HEK293 (cell line): ENCODE data around the gene BLVRB.

Experiments used
- CTCF ChIA-PET: fragments of 350-600 bp; formaldehyde crosslinking; extraction: SDS; loops from one replicate; lab custom pipeline; 2021; ENCODE audit warnings: antibody characterized with exemption; lab: Yijun Ruan, JAX
- POLR2A ChIA-PET: fragments of 300-600 bp; formaldehyde crosslinking; extraction: SDS; loops from one replicate; lab custom pipeline; 2020; ENCODE audit warnings: antibody characterized with exemption, inconsistent platforms; lab: Yijun Ruan, JAX
- H3K27ac ChIP-seq: fragments of 200-500 bp; sonication (Bioruptor generic); 2 replicates; pipeline ENCODE4 v1.5.1; 2014; ENCODE audit warnings: low read depth, low read length, control low read depth, inconsistent platforms; ENCODE audit errors: extremely low read depth
- H3K36me3 ChIP-seq, 2 experiments: fragments of 200-500 bp in 1 of 2; sonication (Bioruptor generic) in 1 of 2; 1 replicate in 1 of 2; 2 replicates in 1 of 2; pipeline ENCODE4 v1.5.1; 2014 to 2017; ENCODE audit warnings: inconsistent platforms in 2 of 2, low read length in 2 of 2; ENCODE audit not compliant: control insufficient read depth in 2 of 2, insufficient read depth in 1 of 2
- H3K4me1 ChIP-seq: fragments of 200-500 bp; sonication (Bioruptor generic); 2 replicates; pipeline ENCODE4 v1.5.1; 2014; ENCODE audit warnings: mild to moderate bottlenecking, low read length, inconsistent platforms; ENCODE audit not compliant: control insufficient read depth, insufficient read depth
- H3K4me3 ChIP-seq: 2 replicates; pipeline ENCODE4 v1.5.1; 2011; ENCODE audit warnings: low read depth, mild to moderate bottlenecking, control low read depth, low read length, moderate library complexity
- H3K9me3 ChIP-seq: fragments of 200-500 bp; sonication (Bioruptor generic); 2 replicates; pipeline ENCODE4 v1.5.1; 2014; ENCODE audit warnings: low read depth, low read length, inconsistent platforms; ENCODE audit not compliant: control insufficient read depth, insufficient read depth
- KLF1 ChIP-seq: fragments of 450-650 bp; formaldehyde crosslinking; IDR thresholded peaks from 2 replicates; pipeline ENCODE4 v1.5.1; 2016; ENCODE audit warnings: missing biosample characterization, missing genetic modification characterization
- KLF8 ChIP-seq: fragments of 450-650 bp; formaldehyde crosslinking; IDR thresholded peaks from 2 replicates; pipeline ENCODE4 v1.5.1; 2016; ENCODE audit warnings: missing biosample characterization, missing genetic modification characterization
- KLF9 ChIP-seq: fragments of 450-650 bp; formaldehyde crosslinking; IDR thresholded peaks from 2 replicates; pipeline ENCODE4 v1.5.1; 2016; ENCODE audit warnings: missing biosample characterization, missing genetic modification characterization, low read depth
- ZNF660 ChIP-seq: fragments of 450-650 bp; IDR thresholded peaks from 2 replicates; pipeline ENCODE4 v1.5.1; 2018; ENCODE audit warnings: missing biosample characterization, mild to moderate bottlenecking, missing genetic modification characterization
- TF ChIP-seq, protein P1 (sequence below): fragments of 450-650 bp; formaldehyde crosslinking; IDR thresholded peaks from 2 replicates; pipeline ENCODE4 v1.5.1; 2016; ENCODE audit warnings: missing biosample characterization, missing genetic modification characterization
- TF ChIP-seq, protein P2 (sequence below): fragments of 450-650 bp; formaldehyde crosslinking; IDR thresholded peaks from 2 replicates; pipeline ENCODE4 v1.5.1; 2016; ENCODE audit warnings: missing biosample characterization, missing genetic modification characterization

Gene BLVRB

DNA sequence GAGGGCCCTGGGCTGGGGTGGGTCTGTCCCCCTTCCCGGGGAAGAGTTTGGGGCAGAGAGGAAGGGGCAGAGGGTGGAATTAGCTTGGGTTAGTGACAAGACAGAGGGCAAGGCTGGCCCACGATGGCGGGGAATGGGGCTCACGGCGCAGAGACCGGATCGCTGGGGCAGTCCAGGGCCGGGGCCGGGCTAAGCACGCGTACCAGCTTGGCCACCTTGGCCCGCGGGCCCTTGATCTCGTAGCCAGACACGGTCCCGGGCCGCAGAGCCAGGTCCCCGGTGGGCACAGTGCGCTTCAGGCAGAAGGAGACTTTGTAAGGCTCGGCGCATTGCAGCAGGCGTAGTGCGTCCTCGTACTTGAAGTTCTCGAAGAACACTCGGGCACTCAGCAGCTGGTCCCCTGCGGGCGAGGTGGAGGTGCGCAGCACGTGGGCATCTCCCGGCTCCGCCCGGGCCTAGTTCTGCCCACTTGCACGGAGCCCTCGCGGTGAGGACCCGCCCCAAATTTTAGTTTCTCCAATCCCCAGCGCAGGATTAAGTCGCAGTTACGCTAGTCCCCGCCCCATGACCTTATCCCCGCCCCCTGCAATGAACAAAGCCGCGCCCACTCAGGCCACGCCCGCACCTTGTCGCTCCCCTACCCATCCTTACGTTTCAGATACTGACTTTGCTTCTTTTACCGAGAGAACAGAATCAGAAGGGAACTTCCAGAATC lies 67.0 kb downstream of the BLVRB start:
- Histone ChIP-seq H3K27ac (no peak overlapping the region), H3K4me1 (peaks cover 5% of the 10 kb centered on the region), H3K9me3 (no peaks in the 10 kb centered on the region), H3K4me3 (no peak overlapping the region), H3K36me3 (no peaks in the 10 kb centered on the region; a peak in 1 of 3 replicates)
- TF ChIP-seq KLF9 (tag by site-specific recombination), result 0 out of 2 replicates have a peak, but pooled peaks have one; percentile 12
- TF ChIP-seq, protein P1, sequence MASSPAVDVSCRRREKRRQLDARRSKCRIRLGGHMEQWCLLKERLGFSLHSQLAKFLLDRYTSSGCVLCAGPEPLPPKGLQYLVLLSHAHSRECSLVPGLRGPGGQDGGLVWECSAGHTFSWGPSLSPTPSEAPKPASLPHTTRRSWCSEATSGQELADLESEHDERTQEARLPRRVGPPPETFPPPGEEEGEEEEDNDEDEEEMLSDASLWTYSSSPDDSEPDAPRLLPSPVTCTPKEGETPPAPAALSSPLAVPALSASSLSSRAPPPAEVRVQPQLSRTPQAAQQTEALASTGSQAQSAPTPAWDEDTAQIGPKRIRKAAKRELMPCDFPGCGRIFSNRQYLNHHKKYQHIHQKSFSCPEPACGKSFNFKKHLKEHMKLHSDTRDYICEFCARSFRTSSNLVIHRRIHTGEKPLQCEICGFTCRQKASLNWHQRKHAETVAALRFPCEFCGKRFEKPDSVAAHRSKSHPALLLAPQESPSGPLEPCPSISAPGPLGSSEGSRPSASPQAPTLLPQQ, result no peak
- TF ChIP-seq, protein P2, sequence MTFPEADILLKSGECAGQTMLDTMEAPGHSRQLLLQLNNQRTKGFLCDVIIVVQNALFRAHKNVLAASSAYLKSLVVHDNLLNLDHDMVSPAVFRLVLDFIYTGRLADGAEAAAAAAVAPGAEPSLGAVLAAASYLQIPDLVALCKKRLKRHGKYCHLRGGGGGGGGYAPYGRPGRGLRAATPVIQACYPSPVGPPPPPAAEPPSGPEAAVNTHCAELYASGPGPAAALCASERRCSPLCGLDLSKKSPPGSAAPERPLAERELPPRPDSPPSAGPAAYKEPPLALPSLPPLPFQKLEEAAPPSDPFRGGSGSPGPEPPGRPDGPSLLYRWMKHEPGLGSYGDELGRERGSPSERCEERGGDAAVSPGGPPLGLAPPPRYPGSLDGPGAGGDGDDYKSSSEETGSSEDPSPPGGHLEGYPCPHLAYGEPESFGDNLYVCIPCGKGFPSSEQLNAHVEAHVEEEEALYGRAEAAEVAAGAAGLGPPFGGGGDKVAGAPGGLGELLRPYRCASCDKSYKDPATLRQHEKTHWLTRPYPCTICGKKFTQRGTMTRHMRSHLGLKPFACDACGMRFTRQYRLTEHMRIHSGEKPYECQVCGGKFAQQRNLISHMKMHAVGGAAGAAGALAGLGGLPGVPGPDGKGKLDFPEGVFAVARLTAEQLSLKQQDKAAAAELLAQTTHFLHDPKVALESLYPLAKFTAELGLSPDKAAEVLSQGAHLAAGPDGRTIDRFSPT (tag by site-specific recombination), result 0 out of 2 replicates have a peak, but pooled peaks have one; percentile 51
- peak; percentile 7; the same call in 1 of the 2 replicates for TF ChIP-seq KLF1 (tag by site-specific recombination)
- no peak for TF ChIP-seq ZNF660 (tag by site-specific recombination)
- TF ChIP-seq KLF8 (tag by site-specific recombination), result peak; percentile 56; the same call in 1 of the 2 replicates
- ChIA-PET CTCF (interaction anchor here (0.6 to 0.7 kb wide), 4 partner anchors 11 to 139 kb away, joined by 3 to 6 read pairs (median 4); no protein-coding TSS in a partner anchor), POLR2A (interaction anchor here (0.5 to 2.0 kb wide), 3 partner anchors 22 to 127 kb away, joined by 3 to 5 read pairs (median 4); partner anchors contain the start of gene SERTAD1)
